Liver (tissue), 9 donors: ENCODE measurements around the gene ASPSCR1. TPM values are rescaled to one million over a fixed set of nuclear protein-coding genes. Genes with fewer than 3 reads are reported as not detected.
A peak's percentile ranks its signal among the peaks of the same experiment; 100 is the strongest.

Source experiments
- DNase-seq: peaks from one replicate; pipeline ENCODE4 v3.0.0-alpha.2; 2017; ENCODE audit warnings: low spot score
- H3K27ac ChIP-seq, 2 donors: one replicate each; pipeline ENCODE4 v1.7.0; 2013; ENCODE audit warnings: inconsistent platforms in 2 of 2, low read length in 2 of 2, control low read depth in 1 of 2, low read depth in 1 of 2, mild to moderate bottlenecking in 1 of 2
- H3K27me3 ChIP-seq, 4 donors: one replicate each; pipeline versions ENCODE4 v1.6.1 to v1.7.0; 2013; ENCODE audit warnings: low read length in 3 of 4, inconsistent platforms in 1 of 4, mild to moderate bottlenecking in 1 of 4, moderate library complexity in 1 of 4; ENCODE audit not compliant: control insufficient read depth in 4 of 4, insufficient read depth in 4 of 4
- H3K36me3 ChIP-seq, 4 donors: one replicate each; pipeline versions ENCODE4 v1.6.1 to v1.7.0; 2013; ENCODE audit warnings: low read length in 3 of 4, mild to moderate bottlenecking in 3 of 4, low read depth in 1 of 4, moderate library complexity in 1 of 4; ENCODE audit not compliant: control insufficient read depth in 4 of 4, insufficient read depth in 3 of 4
- H3K4me1 ChIP-seq, 4 donors: one replicate each; pipeline versions ENCODE4 v1.6.1 to v1.7.0; 2013; ENCODE audit warnings: low read length in 3 of 4, mild to moderate bottlenecking in 3 of 4, moderate library complexity in 1 of 4; ENCODE audit not compliant: control insufficient read depth in 4 of 4, insufficient read depth in 4 of 4
- H3K4me3 ChIP-seq, 3 donors: one replicate each; pipeline versions ENCODE4 v1.6.1 to v1.7.0; 2013; ENCODE audit warnings: low read length in 3 of 3, control low read depth in 1 of 3, low read depth in 1 of 3, mild to moderate bottlenecking in 1 of 3
- H3K9ac ChIP-seq, 2 donors: one replicate each; pipeline ENCODE4 v1.7.0; 2013; ENCODE audit warnings: low read length in 2 of 2, mild to moderate bottlenecking in 2 of 2, moderate library complexity in 2 of 2, control low read depth in 1 of 2, low read depth in 1 of 2
- H3K9me3 ChIP-seq, 4 donors: one replicate each; pipeline versions ENCODE4 v1.6.1 to v1.7.0; 2013; ENCODE audit warnings: low read length in 3 of 4; ENCODE audit not compliant: control insufficient read depth in 4 of 4
- ATF3 ChIP-seq: IDR thresholded peaks from 2 replicates; pipeline ENCODE4 v1.6.1; 2016; ENCODE audit warnings: antibody characterized with exemption
- CTCF ChIP-seq: fragments of 150-350 bp; IDR thresholded peaks from 2 replicates; pipeline ENCODE4 v1.5.1; 2017; ENCODE audit warnings: improper control_type of control experiment, low read depth, low read length; ENCODE audit not compliant: missing input control
- EGR1 ChIP-seq, 2 donors: IDR thresholded peaks; 2 replicates each; pipeline ENCODE4 v1.6.1; 2016 to 2018; ENCODE audit warnings: antibody characterized with exemption in 2 of 2, low read depth in 2 of 2
- FOXA1 ChIP-seq: IDR thresholded peaks from 2 replicates; pipeline ENCODE4 v1.6.1; 2016; ENCODE audit warnings: antibody characterized with exemption
- FOXA2 ChIP-seq: IDR thresholded peaks from 2 replicates; pipeline ENCODE4 v1.6.1; 2016; ENCODE audit warnings: antibody characterized with exemption
- GABPA ChIP-seq, 2 donors: IDR thresholded peaks in 1 of 2; conservative IDR thresholded peaks in 1 of 2; 2 replicates each; pipeline ENCODE4 v1.6.1; 2016; ENCODE audit warnings: antibody characterized with exemption in 2 of 2, mild to moderate bottlenecking in 1 of 2, moderate library complexity in 1 of 2
- HNF4A ChIP-seq, 2 donors: conservative IDR thresholded peaks; 2 replicates each; pipeline ENCODE4 v1.6.1; 2016; ENCODE audit warnings: antibody characterized with exemption in 2 of 2, mild to moderate bottlenecking in 2 of 2
- HNF4G ChIP-seq: IDR thresholded peaks from 2 replicates; pipeline ENCODE4 v1.6.1; 2016; ENCODE audit warnings: antibody characterized with exemption
- JUND ChIP-seq, 2 donors: IDR thresholded peaks; 2 replicates each; pipeline ENCODE4 v1.6.1; 2016; ENCODE audit warnings: antibody characterized with exemption in 2 of 2
- MAX ChIP-seq: IDR thresholded peaks from 2 replicates; pipeline ENCODE4 v1.6.1; 2016; ENCODE audit warnings: antibody characterized with exemption
- NR2F2 ChIP-seq: IDR thresholded peaks from 2 replicates; pipeline ENCODE4 v1.6.1; 2016; ENCODE audit warnings: antibody characterized with exemption
- RAD21 ChIP-seq, 2 donors: IDR thresholded peaks; 2 replicates each; pipeline ENCODE4 v1.6.1; 2016; ENCODE audit warnings: antibody characterized with exemption in 2 of 2, mild to moderate bottlenecking in 2 of 2
- REST ChIP-seq: IDR thresholded peaks from 2 replicates; pipeline ENCODE4 v1.6.1; 2016; ENCODE audit warnings: antibody characterized with exemption, mild to moderate bottlenecking
- RXRA ChIP-seq, 2 donors: IDR thresholded peaks; 2 replicates each; pipeline ENCODE4 v1.6.1; 2017 to 2018; ENCODE audit warnings: antibody characterized with exemption in 2 of 2, mild to moderate bottlenecking in 1 of 2
- SP1 ChIP-seq: IDR thresholded peaks from 2 replicates; pipeline ENCODE4 v1.6.1; 2018; ENCODE audit warnings: antibody characterized with exemption, mild to moderate bottlenecking
- TAF1 ChIP-seq: conservative IDR thresholded peaks from 2 replicates; pipeline ENCODE4 v1.6.1; 2016; ENCODE audit warnings: antibody characterized with exemption, mild to moderate bottlenecking
- YY1 ChIP-seq: IDR thresholded peaks from 2 replicates; pipeline ENCODE4 v1.6.1; 2016; ENCODE audit warnings: antibody characterized with exemption, mild to moderate bottlenecking
- ZBTB33 ChIP-seq: IDR thresholded peaks from 2 replicates; pipeline ENCODE4 v1.6.1; 2016; ENCODE audit warnings: antibody characterized with exemption
- WGBS: extraction: QIAGEN DNeasy Blood & Tissue Kit; methylation state at CpG from one replicate; pipeline ENCODE4 v1.1.7; 2013; 5-methylcytosine and 5-hydroxymethylcytosine counted together
- polyA plus RNA-seq, 2 donors: library from polyadenylated mRNA; stranded (reverse) in 1 of 2; unstranded in 1 of 2; fragments of 200-250 nt in 1 of 2; fragments of >200 nt in 1 of 2; fragmentation: Nextera tagmentation in 1 of 2; extraction: Ambion mirVana in 1 of 2; gene quantifications; one replicate each; pipeline versions ENCODE4 v1.2.1 to v1.2.3, GENCODE V29; 2013 to 2015
- total RNA-seq, 2 donors: library from RNA; depleted of rRNA; stranded (reverse); fragments of >200 nt; gene quantifications; one replicate each; pipeline ENCODE4 v1.2.3, GENCODE V29; 2014
- donor health status: healthy.
- donor health status: healthy.
- donor health status: healthy.
- donor health status: healthy.
- donor health status: healthy.

ASPSCR1 gene
- total and polyA plus RNA-seq, 4 donors: 17.8 to 26.2 (median 20.4) TPM

GRCh38 chr17:82065638-82066303 is 88.3 kb downstream of the ASPSCR1 start, which contains the start of gene DUS1L:
DUS1L (minus strand) TSS chr17:82065804; CDS start chr17:82065059, 745 bp downstream.
- Histone ChIP-seq H3K4me3 (peak within 1 kb of the TSS; percentile 61 to 96 (median 95)), H3K9me3 (no peaks in the 10 kb centered on the region), H3K36me3 (peaks cover 2 to 23% (median 6%) of the 10 kb centered on the region in 4 donors), H3K4me1 (peaks cover 8 to 32% (median 24%) of the 10 kb centered on the region in 4 donors), H3K27me3 (no peaks in the 10 kb centered on the region), H3K27ac (peak within 1 kb of the TSS; percentile 75 to 81), H3K9ac (peak within 1 kb of the TSS; percentile 71 to 72)
- WGBS: 15% methylated on average over 88 of the region's 88 CpGs
- DNase-seq: peak; percentile 83
- TF ChIP-seq REST: no peak
- TF ChIP-seq NR2F2: peak; percentile 96
- peak; percentile 28 for TF ChIP-seq SP1
- TF ChIP-seq ZBTB33: no peak
- no peak for TF ChIP-seq EGR1 (IDR thresholded peaks at IDR 0.05; ENCODE audit: low read depth in 2 of 2)
- TF ChIP-seq MAX: no peak
- TF ChIP-seq HNF4A (conservative IDR thresholded peaks at IDR 0.05): peak in 1 of 2 donors; percentile 16
- TF ChIP-seq JUND (IDR thresholded peaks at IDR 0.05): no peak
- TF ChIP-seq YY1: no peak
- no peak for TF ChIP-seq RAD21 (IDR thresholded peaks at IDR 0.05)
- TF ChIP-seq GABPA (IDR thresholded peaks at IDR 0.05 in 1 of 2, conservative IDR thresholded peaks at IDR 0.05 in 1 of 2): peak; percentile 76 to 90
- no peak for TF ChIP-seq CTCF
- no peak for TF ChIP-seq TAF1
- TF ChIP-seq FOXA1: no peak
- peak in 1 of 2 donors; percentile 22 for TF ChIP-seq RXRA (IDR thresholded peaks at IDR 0.05)
- TF ChIP-seq FOXA2: no peak
- no peak for TF ChIP-seq HNF4G
- TF ChIP-seq ATF3: no peak

Other genes starting within 250 kb of the ASPSCR1 start
- 10 to 100 TPM; 20.7 to 72.0 TPM for gene GCGR, start 173.5 kb upstream of the ASPSCR1 start, total RNA-seq
- gene GCGR, start 173.5 kb upstream of the ASPSCR1 start, polyA plus RNA-seq: 10 to 100 TPM; 42.0 to 55.8 TPM
- gene MCRIP1, start 144.3 kb upstream of the ASPSCR1 start, total RNA-seq: 10 to 100 TPM; 16.6 to 42.0 TPM
- 10 to 100 TPM; 24.2 to 28.2 TPM for gene MCRIP1, start 144.3 kb upstream of the ASPSCR1 start, polyA plus RNA-seq
- not detected for gene PPP1R27, start 142.6 kb upstream of the ASPSCR1 start, total RNA-seq
- gene PPP1R27, start 142.6 kb upstream of the ASPSCR1 start, polyA plus RNA-seq: under 1 TPM; 0.31 to 0.35 TPM
- gene P4HB, start 117.1 kb upstream of the ASPSCR1 start, total RNA-seq: 1,000 to 10,000 TPM; 1,086 to 3,361 TPM
- 1,000 to 10,000 TPM in 1 of 2 donors, 100 to 1,000 TPM in 1; 1,000 to 2,066 TPM for gene P4HB, start 117.1 kb upstream of the ASPSCR1 start, polyA plus RNA-seq
- gene ARHGDIA, start 106.3 kb upstream of the ASPSCR1 start, total RNA-seq: 10 to 100 TPM; 35.5 to 47.3 TPM
- 100 to 1,000 TPM; 103 to 142 TPM for gene ARHGDIA, start 106.3 kb upstream of the ASPSCR1 start, polyA plus RNA-seq
- 10 to 100 TPM; 22.6 to 67.4 TPM for gene ALYREF, start 86.0 kb upstream of the ASPSCR1 start, total RNA-seq
- 10 to 100 TPM in 1 of 2 donors, 1 to 10 TPM in 1; 2.5 to 24.6 TPM for gene ALYREF, start 86.0 kb upstream of the ASPSCR1 start, polyA plus RNA-seq
- 10 to 100 TPM; 71.0 to 78.7 TPM for gene ANAPC11, start 85.9 kb upstream of the ASPSCR1 start, total RNA-seq
- 100 to 1,000 TPM; 160 to 246 TPM for gene ANAPC11, start 85.9 kb upstream of the ASPSCR1 start, polyA plus RNA-seq
- under 1 TPM; 0.25 to 0.84 TPM for gene NPB, start 75.4 kb upstream of the ASPSCR1 start, total RNA-seq
- under 1 TPM; 0.15 to 0.92 TPM for gene NPB, start 75.4 kb upstream of the ASPSCR1 start, polyA plus RNA-seq
- 100 to 1,000 TPM in 1 of 2 donors, 10 to 100 TPM in 1; 86.0 to 101 TPM for gene PCYT2, start 66.2 kb upstream of the ASPSCR1 start, total RNA-seq
- 10 to 100 TPM; 63.9 to 90.9 TPM for gene PCYT2, start 66.2 kb upstream of the ASPSCR1 start, polyA plus RNA-seq
- 10 to 100 TPM; 13.5 to 16.5 TPM for gene SIRT7, start 59.5 kb upstream of the ASPSCR1 start, total RNA-seq
- gene SIRT7, start 59.5 kb upstream of the ASPSCR1 start, polyA plus RNA-seq: 1 to 10 TPM; 7.1 to 9.4 TPM
- gene MAFG, start 49.9 kb upstream of the ASPSCR1 start, total RNA-seq: 10 to 100 TPM; 11.7 to 17.0 TPM
- gene MAFG, start 49.9 kb upstream of the ASPSCR1 start, polyA plus RNA-seq: 1 to 10 TPM; 3.0 to 6.1 TPM
- 10 to 100 TPM; 10.4 to 14.1 TPM for gene PYCR1, start 40.3 kb upstream of the ASPSCR1 start, total RNA-seq
- gene PYCR1, start 40.3 kb upstream of the ASPSCR1 start, polyA plus RNA-seq: 1 to 10 TPM; 5.0 to 5.1 TPM
- gene MYADML2, start 30.4 kb upstream of the ASPSCR1 start, total RNA-seq: not detected
- gene MYADML2, start 30.4 kb upstream of the ASPSCR1 start, polyA plus RNA-seq: not detected
- 1 to 10 TPM in 1 of 2 donors, under 1 TPM in 1; 0.19 to 5.4 TPM for gene NOTUM, start 16.4 kb upstream of the ASPSCR1 start, total RNA-seq
- gene NOTUM, start 16.4 kb upstream of the ASPSCR1 start, polyA plus RNA-seq: 1 to 10 TPM; 1.1 to 2.0 TPM
- gene CENPX, start 45.2 kb downstream of the ASPSCR1 start, total RNA-seq: 10 to 100 TPM; 22.5 to 40.6 TPM
- gene CENPX, start 45.2 kb downstream of the ASPSCR1 start, polyA plus RNA-seq: 10 to 100 TPM; 49.2 to 83.9 TPM
- gene LRRC45, start 45.7 kb downstream of the ASPSCR1 start, total RNA-seq: 10 to 100 TPM in 1 of 2 donors, 1 to 10 TPM in 1; 7.2 to 14.1 TPM
- gene LRRC45, start 45.7 kb downstream of the ASPSCR1 start, polyA plus RNA-seq: 1 to 10 TPM; 4.0 to 6.8 TPM
- gene RAC3, start 54.0 kb downstream of the ASPSCR1 start, total RNA-seq: 1 to 10 TPM; 3.1 to 6.3 TPM
- gene RAC3, start 54.0 kb downstream of the ASPSCR1 start, polyA plus RNA-seq: 1 to 10 TPM in 1 of 2 donors, under 1 TPM in 1; 0.63 to 3.5 TPM
- 100 to 1,000 TPM in 1 of 2 donors, 10 to 100 TPM in 1; 58.6 to 504 TPM for gene DCXR, start 60.1 kb downstream of the ASPSCR1 start, total RNA-seq
- 1,000 to 10,000 TPM in 1 of 2 donors, 100 to 1,000 TPM in 1; 667 to 1,190 TPM for gene DCXR, start 60.1 kb downstream of the ASPSCR1 start, polyA plus RNA-seq
- gene RFNG, start 74.2 kb downstream of the ASPSCR1 start, total RNA-seq: 10 to 100 TPM; 15.0 to 23.7 TPM
- 10 to 100 TPM; 23.2 to 36.0 TPM for gene RFNG, start 74.2 kb downstream of the ASPSCR1 start, polyA plus RNA-seq
- 10 to 100 TPM; 59.4 to 66.3 TPM for gene GPS1, start 74.3 kb downstream of the ASPSCR1 start, total RNA-seq
- 10 to 100 TPM; 53.9 to 58.3 TPM for gene GPS1, start 74.3 kb downstream of the ASPSCR1 start, polyA plus RNA-seq
- gene DUS1L, start 88.2 kb downstream of the ASPSCR1 start, total RNA-seq: 10 to 100 TPM; 40.6 to 59.5 TPM
- 10 to 100 TPM; 47.2 to 74.7 TPM for gene DUS1L, start 88.2 kb downstream of the ASPSCR1 start, polyA plus RNA-seq
- gene FASN, start 120.6 kb downstream of the ASPSCR1 start, total RNA-seq: 100 to 1,000 TPM; 184 to 229 TPM
- 10 to 100 TPM; 53.1 to 75.3 TPM for gene FASN, start 120.6 kb downstream of the ASPSCR1 start, polyA plus RNA-seq
- gene CCDC57, start 235.2 kb downstream of the ASPSCR1 start, total RNA-seq: 10 to 100 TPM in 1 of 2 donors, 1 to 10 TPM in 1; 5.4 to 13.6 TPM
- gene CCDC57, start 235.2 kb downstream of the ASPSCR1 start, polyA plus RNA-seq: 10 to 100 TPM in 1 of 2 donors, 1 to 10 TPM in 1; 9.8 to 19.1 TPM